Transverse colon (tissue), 4 donors: ENCODE data around the gene CCDC33. TPM values are rescaled to one million over a fixed set of nuclear protein-coding genes. Genes with fewer than 3 reads are reported as not detected.

Experiments used
- DNase-seq: peaks from one replicate; pipeline ENCODE4 v3.0.0-alpha.2; 2019
- H3K27ac ChIP-seq, 4 donors: fragments of 200-600 bp; sonication (generic); 2 replicates each; pipeline ENCODE4 v1.5.1; 2016 to 2018; ENCODE audit warnings: inconsistent platforms in 4 of 4
- H3K27me3 ChIP-seq: fragments of 200-600 bp; sonication (generic); 2 replicates; pipeline ENCODE4 v1.5.1; 2017; ENCODE audit warnings: inconsistent platforms
- H3K36me3 ChIP-seq, 4 donors: fragments of 200-600 bp; sonication (generic); 2 replicates each; pipeline ENCODE4 v1.5.1; 2017 to 2019; ENCODE audit warnings: inconsistent platforms in 4 of 4
- H3K4me1 ChIP-seq, 4 donors: fragments of 200-600 bp; sonication (generic); 2 replicates each; pipeline ENCODE4 v1.5.1; 2017 to 2020; ENCODE audit warnings: inconsistent platforms in 4 of 4
- H3K4me3 ChIP-seq, 4 donors: fragments of 200-600 bp; sonication (generic); 1 replicate in 1 of 4; 2 replicates in 3 of 4; pipeline versions ENCODE4 v1.5.1 to v1.6.1; 2017 to 2019; ENCODE audit warnings: inconsistent platforms in 4 of 4
- H3K9me3 ChIP-seq, 2 donors: fragments of 200-600 bp; sonication (generic); 2 replicates each; pipeline ENCODE4 v1.5.1; 2017 to 2019; ENCODE audit warnings: inconsistent platforms in 2 of 2
- CTCF ChIP-seq, 5 experiments: fragments of 200-600 bp in 3 of 5; fragments of 450-650 bp in 2 of 5; sonication (generic) in 3 of 5; IDR thresholded peaks; 1 replicate in 2 of 5; 2 replicates in 3 of 5; pipeline ENCODE4 v1.5.1; 2016 to 2017; ENCODE audit warnings: antibody characterized with exemption in 5 of 5, inconsistent platforms in 3 of 5, mild to moderate bottlenecking in 2 of 5, moderate library complexity in 1 of 5
- EP300 ChIP-seq: sonication (generic); formaldehyde crosslinking; IDR thresholded peaks from one replicate; pipeline ENCODE4 v1.6.1; 2017; ENCODE audit warnings: antibody characterized with exemption, low read depth
- POLR2A ChIP-seq: fragments of 450-650 bp; IDR thresholded peaks from one replicate; pipeline ENCODE4 v1.6.1; 2016; ENCODE audit warnings: antibody characterized with exemption, mild to moderate bottlenecking, moderate library complexity
- POLR2AphosphoS5 ChIP-seq, 3 donors: sonication (generic); formaldehyde crosslinking; IDR thresholded peaks; one replicate each; pipeline ENCODE4 v1.6.1; 2016; ENCODE audit warnings: antibody characterized with exemption in 3 of 3
- WGBS, 2 donors: methylation state at CpG; one replicate each; pipeline ENCODE4 v1.1.5; 2018; ENCODE audit warnings: low coverage in 1 of 2; 5-methylcytosine and 5-hydroxymethylcytosine counted together
- in situ Hi-C, 4 donors: fragments of 200-750 bp; cut with MboI; loops; one replicate each; pipeline versions ENCODE4 v1.15.0 to v1.15.1; 2017; ENCODE audit warnings: low sequenced_read_pairs in 3 of 4, low pct_ligation_motif_present in 1 of 4, low pct_unique_long_range_greater_than_20kb in 1 of 4
- intact Hi-C: fragments of 100-400 bp; cut with DNase I; formaldehyde crosslinking; loops from one replicate; pipeline ENCODE4 v1.15.1; 2023; ENCODE audit warnings: low total_unique reads
- total RNA-seq, 4 donors: library from RNA; depleted of rRNA; stranded (reverse); fragments of >200 nt; gene quantifications; one replicate each; pipeline ENCODE4 v1.1.0, GENCODE V29; 2016

The CCDC33 gene
- total RNA-seq, 4 donors from 2014 or later = 0.16 TPM; not detected in 3

- H3K27me3 ChIP-seq = no peaks in the 10 kb centered on the region
- H3K36me3 ChIP-seq = no peaks in the 10 kb centered on the region
- in situ Hi-C loops = no loop called here
- 86% methylated on average over 6 of the region's 6 CpGs; no CpG with 5 or more reads in 1 of the 2 donors for WGBS, 2 donors
- H3K4me3 ChIP-seq = no peak overlapping the region
- no peak overlapping the region for H3K27ac ChIP-seq
- peaks cover 0 to 12% (median 5%) of the 10 kb centered on the region in 4 donors for H3K4me1 ChIP-seq
- intact Hi-C loops = no loop called here
- H3K9me3 ChIP-seq = no peaks in the 10 kb centered on the region
- DNase-seq = no peak
- TF ChIP-seq EP300 = no peak
- TF ChIP-seq POLR2A = no peak
- TF ChIP-seq CTCF (IDR thresholded peaks at IDR 0.05) = no peak
- TF ChIP-seq POLR2AphosphoS5 (IDR thresholded peaks at IDR 0.05) = no peak
Observed at GRCh38 chr15:74193905-74194304, 42.2 kb upstream of the CCDC33 start.

- in situ Hi-C loops = no loop called here
- WGBS, 2 donors = 80 to 97% methylated on average over 1 to 13 of the region's 13 CpGs
- TF ChIP-seq EP300 = no peak
- no peak for TF ChIP-seq POLR2A
- no peak for TF ChIP-seq POLR2AphosphoS5 (IDR thresholded peaks at IDR 0.05)
- TF ChIP-seq CTCF (IDR thresholded peaks at IDR 0.05) = no peak
Observed at GRCh38 chr15:74194572-74195559, 41.3 kb upstream of the CCDC33 start.

GRCh38 chr15:74196175-74196574, 40.0 kb upstream of the CCDC33 start:
- Histone ChIP-seq H3K9me3 (no peaks in the 10 kb centered on the region), H3K36me3 (no peaks in the 10 kb centered on the region), H3K4me3 (no peak overlapping the region), H3K27ac (no peak overlapping the region), H3K27me3 (no peaks in the 10 kb centered on the region), H3K4me1 (peaks cover 0 to 14% (median 6%) of the 10 kb centered on the region in 4 donors)
- TF ChIP-seq EP300 (no peak), POLR2AphosphoS5 (IDR thresholded peaks at IDR 0.05) (no peak), CTCF (IDR thresholded peaks at IDR 0.05) (no peak), POLR2A (no peak)
- DNase-seq = peak; percentile 86
- intact Hi-C loops (no loop called here), in situ Hi-C loops (no loop called here)
- 43% methylated on average over 7 of the region's 7 CpGs; no CpG with 5 or more reads in 1 of the 2 donors for WGBS, 2 donors

More at GRCh38 chr15:74194572-74195559, 41.3 kb upstream of the CCDC33 start:
- Histone ChIP-seq H3K4me1 (peaks cover 0 to 12% (median 5%) of the 10 kb centered on the region in 4 donors), H3K36me3 (no peaks in the 10 kb centered on the region), H3K27ac (no peak overlapping the region), H3K4me3 (no peak overlapping the region), H3K9me3 (no peaks in the 10 kb centered on the region), H3K27me3 (no peaks in the 10 kb centered on the region)
- intact Hi-C loops = no loop called here
- DNase-seq = no peak

GRCh38 chr15:74197176-74197965, 38.8 kb upstream of the CCDC33 start:
- no peak overlapping the region for H3K27ac ChIP-seq
- intact Hi-C loops = no loop called here
- WGBS, 2 donors = 87% methylated on average over 9 of the region's 9 CpGs; no CpG with 5 or more reads in 1 of the 2 donors
- peaks cover 0 to 14% (median 6%) of the 10 kb centered on the region in 4 donors for H3K4me1 ChIP-seq
- H3K27me3 ChIP-seq = no peaks in the 10 kb centered on the region
- H3K4me3 ChIP-seq = no peak overlapping the region
- no peak for TF ChIP-seq POLR2A
- no peak for TF ChIP-seq POLR2AphosphoS5 (IDR thresholded peaks at IDR 0.05)
- no peak for TF ChIP-seq EP300
- TF ChIP-seq CTCF (IDR thresholded peaks at IDR 0.05) = no peak
- in situ Hi-C loops = no loop called here
- H3K9me3 ChIP-seq = no peaks in the 10 kb centered on the region
- no peaks in the 10 kb centered on the region for H3K36me3 ChIP-seq
- DNase-seq = no peak
